HepG2 (cell line): ENCODE measurements around the gene HS3ST5. TPM values are rescaled to one million over a fixed set of nuclear protein-coding genes. Genes with fewer than 3 reads are reported as not detected.

Experiments
- CBX5 ChIP-seq: sonication (generic); formaldehyde crosslinking; IDR thresholded peaks from 2 replicates; pipeline ENCODE4 v1.4.0; 2020; ENCODE audit warnings: missing genetic modification reagents, borderline replicate concordance
- FOSL2 ChIP-seq: sonication (generic); formaldehyde crosslinking; IDR thresholded peaks from 2 replicates; pipeline ENCODE4 v1.4.0; 2020; ENCODE audit warnings: missing genetic modification reagents
- PHF5A ChIP-seq: IDR thresholded peaks from one replicate; pipeline ENCODE4 v1.6.1; 2018; ENCODE audit warnings: low read depth, missing genetic modification reagents; ENCODE audit not compliant: unreplicated experiment
- RARA ChIP-seq: IDR thresholded peaks from 2 replicates; pipeline ENCODE4 v1.6.1; 2016; ENCODE audit warnings: missing genetic modification reagents, missing compliant biosample characterization
- RBM22 ChIP-seq: fragments of 200-400 bp; formaldehyde crosslinking; optimal IDR thresholded peaks from 2 replicates; pipeline ENCODE3; 2017; ENCODE audit warnings: mild to moderate bottlenecking, low read length, moderate library complexity
- ZFP90 ChIP-seq: sonication (generic); formaldehyde crosslinking; IDR thresholded peaks from 2 replicates; pipeline ENCODE4 v1.8.0; 2022; ENCODE audit warnings: missing genetic modification reagents, mild to moderate bottlenecking, inconsistent platforms, borderline replicate concordance
- ZKSCAN1 ChIP-seq: fragments of 150-350 bp; IDR thresholded peaks from 2 replicates; pipeline ENCODE4 v1.6.1; 2014; ENCODE audit warnings: low read length
- ZKSCAN8 ChIP-seq: IDR thresholded peaks from 2 replicates; pipeline ENCODE4 v1.6.1; 2016; ENCODE audit warnings: borderline replicate concordance, missing genetic modification reagents, missing compliant biosample characterization
- ZNF33B ChIP-seq: sonication (generic); formaldehyde crosslinking; IDR thresholded peaks from 2 replicates; pipeline ENCODE4 v1.5.1; 2020; ENCODE audit warnings: mild to moderate bottlenecking, missing genetic modification reagents
- ZNF430 ChIP-seq: sonication (generic); formaldehyde crosslinking; IDR thresholded peaks from 2 replicates; pipeline ENCODE4 v1.9.0; 2021; ENCODE audit warnings: mild to moderate bottlenecking, missing genetic modification reagents
- ZNF432 ChIP-seq: sonication (generic); formaldehyde crosslinking; IDR thresholded peaks from 2 replicates; pipeline ENCODE4 v1.5.0; 2020; ENCODE audit warnings: missing genetic modification reagents, mild to moderate bottlenecking, borderline replicate concordance
- ZNF75D ChIP-seq: sonication (generic); formaldehyde crosslinking; IDR thresholded peaks from 2 replicates; pipeline ENCODE4 v1.8.1; 2023; ENCODE audit warnings: missing genetic modification reagents, mild to moderate bottlenecking, borderline replicate concordance
- polyA plus RNA-seq, 8 experiments: library from polyadenylated mRNA; depleted of rRNA in 3 of 8; stranded (reverse) in 7 of 8; unstranded in 1 of 8; fragments of >200 nt; fragmentation: Illumina TruSeq in 4 of 8; extraction: Trizol in 4 of 8; gene quantifications; 2 replicates each; pipeline versions ENCODE4 v1.2.1 to v1.2.3, GENCODE V29; 2011 to 2016; ENCODE audit warnings: low read depth in 4 of 8, missing spikeins in 1 of 8, mixed read lengths in 1 of 8; ENCODE audit not compliant: insufficient read depth in 1 of 8
- total RNA-seq, 5 experiments: library from RNA; depleted of rRNA; stranded (reverse); fragments of >200 nt; fragmentation: Illumina TruSeq; extraction: Trizol; gene quantifications; 2 replicates each; pipeline ENCODE4 v1.2.3, GENCODE V29; 2016; ENCODE audit warnings: low read depth in 1 of 5
- TF ChIP-seq, protein P1 (sequence below): sonication (generic); formaldehyde crosslinking; IDR thresholded peaks from 2 replicates; pipeline ENCODE4 v1.9.0; 2021; ENCODE audit warnings: missing genetic modification reagents, borderline replicate concordance
- TF ChIP-seq, protein P2 (sequence below): sonication (generic); formaldehyde crosslinking; IDR thresholded peaks from 2 replicates; pipeline ENCODE4 v1.4.0; 2020; ENCODE audit warnings: missing genetic modification reagents, borderline replicate concordance
- TF ChIP-seq, protein P3 (sequence below): sonication (generic); formaldehyde crosslinking; IDR thresholded peaks from 2 replicates; pipeline ENCODE4 v1.5.1; 2020; ENCODE audit warnings: mild to moderate bottlenecking, missing genetic modification reagents, borderline replicate concordance
- TF ChIP-seq, protein P4 (sequence below): IDR thresholded peaks from 2 replicates; pipeline ENCODE4 v1.6.1; 2016; ENCODE audit warnings: missing compliant biosample characterization, missing genetic modification reagents, borderline replicate concordance
- TF ChIP-seq, protein P5 (sequence below): sonication (generic); formaldehyde crosslinking; IDR thresholded peaks from 2 replicates; pipeline ENCODE4 v1.8.1; 2023; ENCODE audit warnings: mild to moderate bottlenecking, missing genetic modification reagents, borderline replicate concordance
- TF ChIP-seq, protein P6 (sequence below): sonication (generic); formaldehyde crosslinking; IDR thresholded peaks from 2 replicates; pipeline ENCODE4 v1.4.0; 2020; ENCODE audit warnings: missing genetic modification reagents
- TF ChIP-seq, protein P7 (sequence below): sonication (generic); formaldehyde crosslinking; IDR thresholded peaks from 2 replicates; pipeline ENCODE4 v1.5.1; 2020; ENCODE audit warnings: missing genetic modification reagents, mild to moderate bottlenecking, borderline replicate concordance

Gene HS3ST5
- total and polyA plus RNA-seq, 2 of the 13 experiments (the other 11 are each of a cell fraction or from before 2014, with no cell fraction given) = 1.1 to 1.6 TPM

DNA sequence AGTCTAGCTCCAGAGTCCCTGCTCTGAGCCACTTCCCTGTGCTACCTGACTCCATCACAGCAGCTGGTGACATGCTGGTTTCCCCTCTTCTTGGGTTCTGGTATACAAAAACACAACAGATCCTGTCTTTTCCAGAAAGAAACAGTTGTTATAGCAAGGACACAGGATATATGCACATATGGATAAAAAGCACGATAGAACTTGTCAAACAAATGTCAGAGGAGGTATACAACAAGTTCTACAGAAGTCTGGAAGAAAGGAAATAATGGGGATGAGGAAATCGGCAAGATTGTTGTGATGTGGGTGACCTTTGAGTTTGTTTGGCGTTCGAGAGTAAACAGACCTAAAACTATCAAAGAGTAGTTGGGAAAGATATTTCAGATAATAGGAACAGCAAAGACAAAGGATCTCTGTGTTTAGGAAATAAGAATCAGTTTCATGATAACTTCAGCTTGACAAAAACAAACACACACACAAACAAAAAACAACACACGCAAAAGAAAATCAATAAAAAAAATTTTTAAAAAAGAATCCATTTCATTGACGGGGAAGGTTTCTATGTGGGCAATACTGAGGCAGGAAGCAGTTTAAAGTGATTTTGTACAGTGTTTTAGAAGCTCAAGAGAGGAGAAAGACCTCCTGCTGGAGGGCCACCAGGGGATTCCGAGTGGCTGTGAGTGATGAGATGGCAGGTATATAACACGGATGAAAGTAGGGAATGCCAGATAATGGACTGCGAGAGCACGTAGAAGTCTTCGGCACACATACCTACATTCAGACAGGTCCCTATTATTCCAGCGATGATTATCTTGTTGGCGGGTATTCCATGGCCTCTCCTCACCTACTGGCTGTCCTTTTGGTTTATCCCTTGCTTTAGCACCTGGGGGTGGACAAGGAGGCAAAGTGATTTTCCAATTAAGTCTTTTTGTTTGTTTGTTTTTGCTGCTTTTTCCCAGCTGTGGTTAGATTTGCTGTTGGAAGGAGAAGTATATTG is 174.9 kb downstream of the HS3ST5 start (continued):
- TF ChIP-seq, protein P1, sequence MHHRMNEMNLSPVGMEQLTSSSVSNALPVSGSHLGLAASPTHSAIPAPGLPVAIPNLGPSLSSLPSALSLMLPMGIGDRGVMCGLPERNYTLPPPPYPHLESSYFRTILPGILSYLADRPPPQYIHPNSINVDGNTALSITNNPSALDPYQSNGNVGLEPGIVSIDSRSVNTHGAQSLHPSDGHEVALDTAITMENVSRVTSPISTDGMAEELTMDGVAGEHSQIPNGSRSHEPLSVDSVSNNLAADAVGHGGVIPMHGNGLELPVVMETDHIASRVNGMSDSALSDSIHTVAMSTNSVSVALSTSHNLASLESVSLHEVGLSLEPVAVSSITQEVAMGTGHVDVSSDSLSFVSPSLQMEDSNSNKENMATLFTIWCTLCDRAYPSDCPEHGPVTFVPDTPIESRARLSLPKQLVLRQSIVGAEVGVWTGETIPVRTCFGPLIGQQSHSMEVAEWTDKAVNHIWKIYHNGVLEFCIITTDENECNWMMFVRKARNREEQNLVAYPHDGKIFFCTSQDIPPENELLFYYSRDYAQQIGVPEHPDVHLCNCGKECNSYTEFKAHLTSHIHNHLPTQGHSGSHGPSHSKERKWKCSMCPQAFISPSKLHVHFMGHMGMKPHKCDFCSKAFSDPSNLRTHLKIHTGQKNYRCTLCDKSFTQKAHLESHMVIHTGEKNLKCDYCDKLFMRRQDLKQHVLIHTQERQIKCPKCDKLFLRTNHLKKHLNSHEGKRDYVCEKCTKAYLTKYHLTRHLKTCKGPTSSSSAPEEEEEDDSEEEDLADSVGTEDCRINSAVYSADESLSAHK (CRISPR knock-in tag) = no peak
- TF ChIP-seq, protein P2, sequence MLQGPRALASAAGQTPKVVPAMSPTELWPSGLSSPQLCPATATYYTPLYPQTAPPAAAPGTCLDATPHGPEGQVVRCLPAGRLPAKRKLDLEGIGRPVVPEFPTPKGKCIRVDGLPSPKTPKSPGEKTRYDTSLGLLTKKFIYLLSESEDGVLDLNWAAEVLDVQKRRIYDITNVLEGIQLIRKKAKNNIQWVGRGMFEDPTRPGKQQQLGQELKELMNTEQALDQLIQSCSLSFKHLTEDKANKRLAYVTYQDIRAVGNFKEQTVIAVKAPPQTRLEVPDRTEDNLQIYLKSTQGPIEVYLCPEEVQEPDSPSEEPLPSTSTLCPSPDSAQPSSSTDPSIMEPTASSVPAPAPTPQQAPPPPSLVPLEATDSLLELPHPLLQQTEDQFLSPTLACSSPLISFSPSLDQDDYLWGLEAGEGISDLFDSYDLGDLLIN (CRISPR knock-in tag) = no peak
- TF ChIP-seq ZKSCAN8 (CRISPR knock-in tag) (peak; percentile 94), ZNF430 (CRISPR knock-in tag) (peak; percentile 79), RARA (CRISPR knock-in tag) (peak; percentile 90), RBM22 (peak; percentile 29), PHF5A (CRISPR knock-in tag) (peak; percentile 74), ZNF33B (no peak), ZKSCAN1 (no peak; the same call in 1 of the 2 replicates), ZFP90 (CRISPR knock-in tag) (no peak), ZNF75D (no peak), ZNF432 (CRISPR knock-in tag) (no peak), CBX5 (peak; percentile 74; the same call in 1 of the 2 replicates), FOSL2 (CRISPR knock-in tag) (peak; percentile 59)
- TF ChIP-seq, protein P3, sequence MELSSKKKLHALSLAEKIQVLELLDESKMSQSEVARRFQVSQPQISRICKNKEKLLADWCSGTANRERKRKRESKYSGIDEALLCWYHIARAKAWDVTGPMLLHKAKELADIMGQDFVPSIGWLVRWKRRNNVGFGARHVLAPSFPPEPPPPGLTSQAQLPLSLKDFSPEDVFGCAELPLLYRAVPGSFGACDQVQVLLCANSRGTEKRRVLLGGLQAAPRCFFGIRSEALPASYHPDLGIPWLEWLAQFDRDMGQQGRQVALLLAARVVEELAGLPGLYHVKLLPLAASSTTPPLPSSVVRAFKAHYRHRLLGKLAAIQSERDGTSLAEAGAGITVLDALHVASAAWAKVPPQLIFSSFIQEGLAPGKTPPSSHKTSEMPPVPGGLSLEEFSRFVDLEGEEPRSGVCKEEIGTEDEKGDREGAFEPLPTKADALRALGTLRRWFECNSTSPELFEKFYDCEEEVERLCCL (CRISPR knock-in tag) = no peak
- TF ChIP-seq, protein P4, sequence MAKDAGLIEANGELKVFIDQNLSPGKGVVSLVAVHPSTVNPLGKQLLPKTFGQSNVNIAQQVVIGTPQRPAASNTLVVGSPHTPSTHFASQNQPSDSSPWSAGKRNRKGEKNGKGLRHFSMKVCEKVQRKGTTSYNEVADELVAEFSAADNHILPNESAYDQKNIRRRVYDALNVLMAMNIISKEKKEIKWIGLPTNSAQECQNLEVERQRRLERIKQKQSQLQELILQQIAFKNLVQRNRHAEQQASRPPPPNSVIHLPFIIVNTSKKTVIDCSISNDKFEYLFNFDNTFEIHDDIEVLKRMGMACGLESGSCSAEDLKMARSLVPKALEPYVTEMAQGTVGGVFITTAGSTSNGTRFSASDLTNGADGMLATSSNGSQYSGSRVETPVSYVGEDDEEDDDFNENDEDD (CRISPR knock-in tag) = peak; percentile 47; the same call in 1 of the 2 replicates
- TF ChIP-seq, protein P5, sequence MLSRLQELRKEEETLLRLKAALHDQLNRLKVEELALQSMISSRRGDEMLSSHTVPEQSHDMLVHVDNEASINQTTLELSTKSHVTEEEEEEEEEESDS (CRISPR knock-in tag) = no peak
- TF ChIP-seq, protein P6, sequence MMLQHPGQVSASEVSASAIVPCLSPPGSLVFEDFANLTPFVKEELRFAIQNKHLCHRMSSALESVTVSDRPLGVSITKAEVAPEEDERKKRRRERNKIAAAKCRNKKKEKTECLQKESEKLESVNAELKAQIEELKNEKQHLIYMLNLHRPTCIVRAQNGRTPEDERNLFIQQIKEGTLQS (CRISPR knock-in tag) = peak; percentile 79
- TF ChIP-seq, protein P7, sequence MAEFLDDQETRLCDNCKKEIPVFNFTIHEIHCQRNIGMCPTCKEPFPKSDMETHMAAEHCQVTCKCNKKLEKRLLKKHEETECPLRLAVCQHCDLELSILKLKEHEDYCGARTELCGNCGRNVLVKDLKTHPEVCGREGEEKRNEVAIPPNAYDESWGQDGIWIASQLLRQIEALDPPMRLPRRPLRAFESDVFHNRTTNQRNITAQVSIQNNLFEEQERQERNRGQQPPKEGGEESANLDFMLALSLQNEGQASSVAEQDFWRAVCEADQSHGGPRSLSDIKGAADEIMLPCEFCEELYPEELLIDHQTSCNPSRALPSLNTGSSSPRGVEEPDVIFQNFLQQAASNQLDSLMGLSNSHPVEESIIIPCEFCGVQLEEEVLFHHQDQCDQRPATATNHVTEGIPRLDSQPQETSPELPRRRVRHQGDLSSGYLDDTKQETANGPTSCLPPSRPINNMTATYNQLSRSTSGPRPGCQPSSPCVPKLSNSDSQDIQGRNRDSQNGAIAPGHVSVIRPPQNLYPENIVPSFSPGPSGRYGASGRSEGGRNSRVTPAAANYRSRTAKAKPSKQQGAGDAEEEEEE = no peak
